ENCODE measurements around the gene WFDC5.

- TF ChIP-seq, protein P1, sequence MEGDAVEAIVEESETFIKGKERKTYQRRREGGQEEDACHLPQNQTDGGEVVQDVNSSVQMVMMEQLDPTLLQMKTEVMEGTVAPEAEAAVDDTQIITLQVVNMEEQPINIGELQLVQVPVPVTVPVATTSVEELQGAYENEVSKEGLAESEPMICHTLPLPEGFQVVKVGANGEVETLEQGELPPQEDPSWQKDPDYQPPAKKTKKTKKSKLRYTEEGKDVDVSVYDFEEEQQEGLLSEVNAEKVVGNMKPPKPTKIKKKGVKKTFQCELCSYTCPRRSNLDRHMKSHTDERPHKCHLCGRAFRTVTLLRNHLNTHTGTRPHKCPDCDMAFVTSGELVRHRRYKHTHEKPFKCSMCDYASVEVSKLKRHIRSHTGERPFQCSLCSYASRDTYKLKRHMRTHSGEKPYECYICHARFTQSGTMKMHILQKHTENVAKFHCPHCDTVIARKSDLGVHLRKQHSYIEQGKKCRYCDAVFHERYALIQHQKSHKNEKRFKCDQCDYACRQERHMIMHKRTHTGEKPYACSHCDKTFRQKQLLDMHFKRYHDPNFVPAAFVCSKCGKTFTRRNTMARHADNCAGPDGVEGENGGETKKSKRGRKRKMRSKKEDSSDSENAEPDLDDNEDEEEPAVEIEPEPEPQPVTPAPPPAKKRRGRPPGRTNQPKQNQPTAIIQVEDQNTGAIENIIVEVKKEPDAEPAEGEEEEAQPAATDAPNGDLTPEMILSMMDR (IDR thresholded peaks at IDR 0.05): no peak
- TF ChIP-seq POLR2A (IDR thresholded peaks at IDR 0.05): no peak
These were observed 39.2 kb upstream of the WFDC5 start for GRCh38 chr20:45154183-45154582.
